Adrenal gland (tissue), 12 donors: ENCODE measurements around the gene HK2. TPM values are rescaled to one million over a fixed set of nuclear protein-coding genes. Genes with fewer than 3 reads are reported as not detected.

Experiments
- DNase-seq, 7 donors: peaks; one replicate each; pipeline ENCODE4 v3.0.0-alpha.2; 2019 to 2020
- H3K27ac ChIP-seq, 5 donors: fragments of 200-600 bp; sonication (generic) in 4 of 5; 1 replicate in 3 of 5; 2 replicates in 2 of 5; pipeline versions ENCODE4 v1.5.1 to v1.8.0; 2016 to 2020; ENCODE audit warnings: mild to moderate bottlenecking in 1 of 5
- H3K27me3 ChIP-seq: fragments of 200-600 bp; 2 replicates; pipeline ENCODE4 v1.8.0; 2021
- H3K36me3 ChIP-seq, 2 donors: fragments of 200-600 bp; replicated peaks in 1 of 2; 1 replicate in 1 of 2; 2 replicates in 1 of 2; pipeline versions ENCODE4 v1.5.1 to v1.8.0; 2018 to 2022
- H3K4me1 ChIP-seq, 2 donors: fragments of 200-600 bp; replicated peaks in 1 of 2; 1 replicate in 1 of 2; 2 replicates in 1 of 2; pipeline versions ENCODE4 v1.5.1 to v1.8.0; 2018 to 2021
- H3K4me3 ChIP-seq, 4 donors: fragments of 200-600 bp; sonication (generic) in 3 of 4; one replicate each; pipeline ENCODE4 v1.5.1; 2016 to 2018
- H3K9me3 ChIP-seq, 3 donors: fragments of 200-600 bp; sonication (generic) in 1 of 3; replicated peaks in 1 of 3; 1 replicate in 2 of 3; 2 replicates in 1 of 3; pipeline versions ENCODE4 v1.5.1 to v1.8.0; 2016 to 2021
- POLR2A ChIP-seq, 2 donors: fragments of 450-650 bp; IDR thresholded peaks; one replicate each; pipeline ENCODE4 v1.6.1; 2017; ENCODE audit warnings: antibody characterized with exemption in 2 of 2, mild to moderate bottlenecking in 2 of 2, moderate library complexity in 1 of 2
- WGBS, 4 donors: extraction: QIAGEN DNeasy Blood & Tissue Kit in 2 of 4; methylation state at CpG; one replicate each; pipeline versions ENCODE4 v1.1.5 to v1.1.7; 2013 to 2017; 5-methylcytosine and 5-hydroxymethylcytosine counted together
- intact Hi-C, 2 donors: fragments of 100-400 bp; cut with DNase I; formaldehyde crosslinking; loops; one replicate each; pipeline versions ENCODE4 v1.14.1 to v1.15.0; 2022 to 2023
- polyA plus RNA-seq, 3 donors: library from polyadenylated mRNA; stranded (reverse); fragments of 200-250 nt in 2 of 3; fragments of 350-450 nt in 1 of 3; fragmentation: Illumina TruSeq in 1 of 3; extraction: RNeasy Lipid Tissue Mini Kit (QIAGEN cat#74804) in 1 of 3; gene quantifications; one replicate each; pipeline ENCODE4 v1.2.3, GENCODE V29; 2013 to 2014
- total RNA-seq, 9 donors: library from RNA; depleted of rRNA in 4 of 9; stranded (reverse); fragments of >200 nt in 4 of 9; fragments of 120-200 nt in 1 of 9; fragmentation: NEBNext Ultra II Directional in 1 of 9; extraction: Animal tissue kit (Norgen Biotek cat#: 25700) in 1 of 9; gene quantifications; one replicate each; pipeline versions ENCODE4 v1.1.0 to v1.2.4, GENCODE V29; 2013 to 2023
- TF ChIP-seq, protein P1 (sequence below), 6 experiments: fragments of 450-650 bp in 4 of 6; fragments of 200-600 bp in 2 of 6; sonication (generic) in 1 of 6; IDR thresholded peaks; 1 replicate in 5 of 6; 2 replicates in 1 of 6; pipeline versions ENCODE4 v1.5.1 to v1.8.0; 2016 to 2021; ENCODE audit warnings: antibody characterized with exemption in 6 of 6, mild to moderate bottlenecking in 2 of 6, moderate library complexity in 1 of 6
- donor health status: healthy with polysubstance abuse.
- donor health status: Bipolar disorder and iron deficiency.
- donor health status: DM: yes; HTN: yes; CAD: no.
- donor health status: DM: no; HTN: no; CAD: no.
- donor health status: DM: no; HTN: no; CAD: no.
- donor health status: DM: yes; HTN: yes; CAD: no.

The HK2 gene
- total and polyA plus RNA-seq, 12 donors: 1.2 to 11.7 (median 5.0) TPM

DNA sequence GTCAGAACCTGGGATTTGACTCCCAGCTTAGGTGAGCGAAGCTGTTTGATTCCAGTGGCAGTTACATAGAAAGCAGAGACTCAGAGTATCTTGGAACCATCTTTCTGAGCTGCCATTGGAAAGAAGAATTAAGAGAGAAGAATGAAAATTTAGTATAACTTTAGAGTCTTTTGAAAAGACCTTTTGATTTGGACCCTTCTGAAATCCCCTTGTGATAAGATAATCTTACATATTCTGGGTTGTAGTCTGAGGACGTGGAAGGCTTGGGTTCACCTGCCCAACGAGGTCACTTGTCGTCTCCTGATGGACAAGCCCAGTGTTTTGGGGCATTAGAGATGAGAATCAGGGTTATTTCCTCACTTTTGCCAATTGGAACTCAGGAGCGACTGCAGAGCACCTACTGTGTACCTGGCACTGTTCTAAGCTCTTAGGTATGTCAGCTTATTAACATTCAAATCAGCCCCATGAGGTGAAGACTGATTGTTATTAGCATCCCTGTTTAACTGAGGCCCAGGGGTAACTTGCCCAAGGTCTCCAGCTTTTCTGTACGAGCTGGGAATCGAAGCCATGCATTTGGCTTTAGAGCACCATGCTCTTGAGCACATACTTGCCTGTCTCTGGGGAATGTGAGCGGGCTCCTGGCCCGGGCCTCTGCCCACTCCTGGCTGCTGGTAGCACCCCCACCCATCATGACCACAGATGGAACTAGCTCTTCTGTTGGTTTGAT lies 2.9 kb downstream of the HK2 start:
- no peak for DNase-seq
- TF ChIP-seq POLR2A (IDR thresholded peaks at IDR 0.05): no peak
- TF ChIP-seq, protein P1, sequence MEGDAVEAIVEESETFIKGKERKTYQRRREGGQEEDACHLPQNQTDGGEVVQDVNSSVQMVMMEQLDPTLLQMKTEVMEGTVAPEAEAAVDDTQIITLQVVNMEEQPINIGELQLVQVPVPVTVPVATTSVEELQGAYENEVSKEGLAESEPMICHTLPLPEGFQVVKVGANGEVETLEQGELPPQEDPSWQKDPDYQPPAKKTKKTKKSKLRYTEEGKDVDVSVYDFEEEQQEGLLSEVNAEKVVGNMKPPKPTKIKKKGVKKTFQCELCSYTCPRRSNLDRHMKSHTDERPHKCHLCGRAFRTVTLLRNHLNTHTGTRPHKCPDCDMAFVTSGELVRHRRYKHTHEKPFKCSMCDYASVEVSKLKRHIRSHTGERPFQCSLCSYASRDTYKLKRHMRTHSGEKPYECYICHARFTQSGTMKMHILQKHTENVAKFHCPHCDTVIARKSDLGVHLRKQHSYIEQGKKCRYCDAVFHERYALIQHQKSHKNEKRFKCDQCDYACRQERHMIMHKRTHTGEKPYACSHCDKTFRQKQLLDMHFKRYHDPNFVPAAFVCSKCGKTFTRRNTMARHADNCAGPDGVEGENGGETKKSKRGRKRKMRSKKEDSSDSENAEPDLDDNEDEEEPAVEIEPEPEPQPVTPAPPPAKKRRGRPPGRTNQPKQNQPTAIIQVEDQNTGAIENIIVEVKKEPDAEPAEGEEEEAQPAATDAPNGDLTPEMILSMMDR (IDR thresholded peaks at IDR 0.05): peak in 1 of 6 experiments; percentile 1
- Histone ChIP-seq H3K9me3 (no peaks in the 10 kb centered on the region), H3K36me3 (no peaks in the 10 kb centered on the region), H3K27ac (no peak overlapping the region), H3K4me1 (peaks cover 6 to 10% of the 10 kb centered on the region in 2 donors), H3K4me3 (no peak overlapping the region), H3K27me3 (peaks cover 10% of the 10 kb centered on the region)
- 63 to 78% (median 71%) methylated on average over 8 to 9 of the region's 9 CpGs for WGBS, 4 donors
- intact Hi-C loops: loop anchor here in 1 of 2 donors (5.0 kb wide), 1 partner anchor 35 kb away; no protein-coding TSS in a partner anchor

DNA sequence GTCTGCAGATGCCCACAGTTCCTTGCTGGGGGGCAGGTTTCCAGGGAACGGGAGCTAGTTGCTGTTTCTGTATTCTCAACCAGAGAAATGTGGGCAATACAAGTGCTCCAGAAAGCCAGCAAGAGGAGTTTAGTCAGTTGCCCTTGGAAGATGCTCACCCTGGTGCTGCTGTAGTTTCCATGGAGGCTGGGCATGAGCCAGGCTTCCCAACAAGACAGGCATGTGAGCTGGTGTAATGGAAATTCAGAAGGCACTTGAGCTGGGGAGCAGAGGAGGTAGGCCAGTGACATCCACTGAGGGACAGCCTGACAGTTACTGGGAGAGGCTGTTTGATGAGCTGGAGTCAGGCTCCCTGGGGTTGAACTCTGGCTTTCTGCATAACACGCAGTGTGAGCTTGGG lies 7.7 kb downstream of the HK2 start:
- WGBS, 4 donors: 77 to 79% (median 78%) methylated on average over 2 of the region's 2 CpGs
- no peaks in the 10 kb centered on the region for H3K27me3 ChIP-seq
- TF ChIP-seq, protein P1 (IDR thresholded peaks at IDR 0.05): no peak
- TF ChIP-seq POLR2A (IDR thresholded peaks at IDR 0.05): no peak
- H3K36me3 ChIP-seq: no peaks in the 10 kb centered on the region
- peaks cover 13 to 16% of the 10 kb centered on the region in 2 donors for H3K4me1 ChIP-seq
- DNase-seq: no peak
- intact Hi-C loops: no loop called here
- no peak overlapping the region for H3K27ac ChIP-seq
- no peak overlapping the region for H3K4me3 ChIP-seq
- no peaks in the 10 kb centered on the region for H3K9me3 ChIP-seq

DNA sequence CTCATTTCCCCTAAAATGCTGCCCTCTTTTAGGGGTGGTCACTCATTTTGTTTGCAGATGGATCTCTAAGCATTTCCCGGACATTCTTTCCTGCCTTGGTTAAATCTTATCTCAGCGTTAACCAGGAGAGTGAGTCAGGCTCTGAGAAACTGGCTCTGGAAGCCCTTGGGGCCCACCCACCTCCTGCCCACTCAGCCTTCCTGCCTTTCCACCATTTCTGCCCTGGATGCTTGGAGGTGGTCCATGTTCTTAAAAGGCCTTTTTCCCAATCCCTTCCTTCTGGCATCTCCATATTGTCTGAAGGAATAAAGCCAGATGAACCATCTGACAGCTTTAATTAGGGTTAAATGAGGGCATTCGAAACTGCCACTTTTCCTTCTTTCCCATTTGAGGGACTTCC lies 9.5 kb downstream of the HK2 start:
- no peaks in the 10 kb centered on the region for H3K36me3 ChIP-seq
- intact Hi-C loops: no loop called here
- no peaks in the 10 kb centered on the region for H3K27me3 ChIP-seq
- no peak overlapping the region for H3K4me3 ChIP-seq
- DNase-seq: no peak
- peaks cover 13 to 16% of the 10 kb centered on the region in 2 donors for H3K4me1 ChIP-seq
- H3K27ac ChIP-seq: no peak overlapping the region
- TF ChIP-seq, protein P1 (IDR thresholded peaks at IDR 0.05): no peak
- TF ChIP-seq POLR2A (IDR thresholded peaks at IDR 0.05): no peak
- 64 to 73% (median 72%) methylated on average over 3 of the region's 3 CpGs for WGBS, 4 donors
- no peaks in the 10 kb centered on the region for H3K9me3 ChIP-seq

DNA sequence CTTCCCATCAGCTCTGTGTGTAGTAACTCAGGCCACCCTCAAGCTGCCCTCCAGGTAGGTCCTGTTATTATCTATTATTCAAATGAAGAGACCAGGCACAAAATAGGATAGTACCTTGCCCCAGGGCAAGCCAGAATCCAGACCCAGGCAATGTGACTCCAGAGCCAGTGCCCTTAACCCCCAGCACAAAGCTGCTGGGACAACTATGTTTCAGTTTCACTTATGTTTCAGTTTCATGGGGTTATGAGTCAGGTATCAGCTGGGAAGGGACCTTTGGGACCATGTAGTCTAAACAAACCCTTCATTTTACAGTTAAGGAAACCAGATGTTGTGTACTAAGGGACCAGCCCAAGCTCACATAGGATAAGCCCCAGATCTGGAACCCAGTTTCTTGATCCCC lies 10.0 kb downstream of the HK2 start:
- Histone ChIP-seq H3K4me3 (no peak overlapping the region), H3K27me3 (no peaks in the 10 kb centered on the region), H3K4me1 (peaks cover 13 to 16% of the 10 kb centered on the region in 2 donors), H3K36me3 (no peaks in the 10 kb centered on the region), H3K27ac (peak overlapping the region in 1 of 5 donors; percentile 79), H3K9me3 (no peaks in the 10 kb centered on the region)
- TF ChIP-seq POLR2A (IDR thresholded peaks at IDR 0.05): no peak
- TF ChIP-seq, protein P1 (IDR thresholded peaks at IDR 0.05): no peak
- no peak for DNase-seq
- intact Hi-C loops: no loop called here
